ENCODE data around the gene ARSH.
"Not testable (repeated sequence)": the region's sequence is repeated elsewhere in the genome, so short reads cannot be mapped to it uniquely, and the experiment has no call there.

Gene ARSH

GRCh38 chrX:3006495-3006894 is at the start of gene ARSH:
Gene ARSH (plus strand): TSS chrX:3006546. CDS start chrX:3006613, 67 bp downstream.
- no peak for DNase-seq (ENCODE audit: insufficient read length, low spot score)
- no peak for FAIRE-seq

- DNase-seq (ENCODE audit: insufficient read length, low spot score) (no peak), FAIRE-seq (no peak)
Measured at GRCh38 chrX:2958199-2958598, 48.1 kb upstream of the ARSH start.

GRCh38 chrX:2960861-2961515 is 45.4 kb upstream of the ARSH start:
- no peak for DNase-seq (ENCODE audit: insufficient read length, low spot score)
- no peak for FAIRE-seq

- no peak for FAIRE-seq
- DNase-seq (ENCODE audit: insufficient read length, low spot score) = no peak
Measured at GRCh38 chrX:2962381-2962780, 44.0 kb upstream of the ARSH start.

GRCh38 chrX:2963449-2963848 is 42.9 kb upstream of the ARSH start:
- not testable (repeated sequence) for DNase-seq (ENCODE audit: insufficient read length, low spot score); FAIRE-seq

- DNase-seq (ENCODE audit: insufficient read length, low spot score); FAIRE-seq: not testable (repeated sequence)
Measured at GRCh38 chrX:2963992-2964794, 42.2 kb upstream of the ARSH start.

- no peak for DNase-seq (ENCODE audit: insufficient read length, low spot score)
- no peak for FAIRE-seq
Measured at GRCh38 chrX:2965965-2966364, 40.4 kb upstream of the ARSH start.

- DNase-seq (ENCODE audit: insufficient read length, low spot score) (no peak), FAIRE-seq (no peak)
Measured at GRCh38 chrX:2967012-2967411, 39.3 kb upstream of the ARSH start.

- DNase-seq (ENCODE audit: insufficient read length, low spot score) (no peak), FAIRE-seq (peak; percentile 18)
Measured at GRCh38 chrX:2967584-2967983, 38.8 kb upstream of the ARSH start.

GRCh38 chrX:2967998-2968909 is 38.1 kb upstream of the ARSH start:
- FAIRE-seq (no peak), DNase-seq (ENCODE audit: insufficient read length, low spot score) (no peak)

- FAIRE-seq = no peak
Measured at GRCh38 chrX:2969021-2969420, 37.3 kb upstream of the ARSH start.

GRCh38 chrX:2972391-2972790 is 34.0 kb upstream of the ARSH start:
- DNase-seq (ENCODE audit: insufficient read length, low spot score) (no peak), FAIRE-seq (peak; percentile 28)

More at GRCh38 chrX:2969021-2969420, 37.3 kb upstream of the ARSH start:
- DNase-seq (ENCODE audit: insufficient read length, low spot score) = no peak

- DNase-seq (ENCODE audit: insufficient read length, low spot score) (no peak), FAIRE-seq (no peak)
Measured at GRCh38 chrX:2974961-2975360, 31.4 kb upstream of the ARSH start.

GRCh38 chrX:2978639-2979038 is 27.7 kb upstream of the ARSH start:
- not testable (repeated sequence) for DNase-seq (ENCODE audit: insufficient read length, low spot score); FAIRE-seq

GRCh38 chrX:2984342-2984741 is 22.0 kb upstream of the ARSH start:
- FAIRE-seq (no peak), DNase-seq (ENCODE audit: insufficient read length, low spot score) (no peak)

GRCh38 chrX:2989565-2989964 is 16.8 kb upstream of the ARSH start:
- no peak for DNase-seq (ENCODE audit: insufficient read length, low spot score)
- no peak for FAIRE-seq

- no peak for DNase-seq (ENCODE audit: insufficient read length, low spot score)
- no peak for FAIRE-seq
Measured at GRCh38 chrX:3010532-3010931, 4.2 kb downstream of the ARSH start.

- no peak for DNase-seq (ENCODE audit: insufficient read length, low spot score)
- FAIRE-seq = no peak
Measured at GRCh38 chrX:3017492-3017891, 11.1 kb downstream of the ARSH start.

- no peak for FAIRE-seq
- DNase-seq (ENCODE audit: insufficient read length, low spot score) = no peak
Measured at GRCh38 chrX:3024176-3024575, 17.8 kb downstream of the ARSH start.

GRCh38 chrX:3026074-3026815 is 19.9 kb downstream of the ARSH start:
- no peak for DNase-seq (ENCODE audit: insufficient read length, low spot score)
- FAIRE-seq = no peak

All from GM19239 (cell line).